Ishikawa (cell line): ENCODE data around the gene NBEAL1.

Source experiments
- CEBPB ChIP-seq: IDR thresholded peaks from 2 replicates; pipeline ENCODE4 v1.6.1; 2012
- CREB1 ChIP-seq: IDR thresholded peaks from 2 replicates; pipeline ENCODE4 v1.6.1; 2012; ENCODE audit warnings: low read depth
- EGR1 ChIP-seq: IDR thresholded peaks from 2 replicates; pipeline ENCODE4 v1.6.1; 2012
- EP300 ChIP-seq: IDR thresholded peaks from 2 replicates; pipeline ENCODE4 v1.6.1; 2012; ENCODE audit warnings: borderline replicate concordance
- FOXM1 ChIP-seq: IDR thresholded peaks from 2 replicates; pipeline ENCODE4 v1.6.1; 2012; ENCODE audit warnings: low read depth, borderline replicate concordance
- MAX ChIP-seq: IDR thresholded peaks from 2 replicates; pipeline ENCODE4 v1.6.1; 2012
- NFIC ChIP-seq: IDR thresholded peaks from 2 replicates; pipeline ENCODE4 v1.6.1; 2012
- RAD21 ChIP-seq: IDR thresholded peaks from 2 replicates; pipeline ENCODE4 v1.6.1; 2012; ENCODE audit warnings: low read depth
- REST ChIP-seq: IDR thresholded peaks from 2 replicates; pipeline ENCODE4 v1.6.1; 2012; ENCODE audit warnings: low read depth, mild to moderate bottlenecking
- TAF1 ChIP-seq: IDR thresholded peaks from 2 replicates; pipeline ENCODE4 v1.6.1; 2012; ENCODE audit warnings: low read depth, mild to moderate bottlenecking
- TCF12 ChIP-seq: IDR thresholded peaks from 2 replicates; pipeline ENCODE4 v1.6.1; 2012; ENCODE audit warnings: low read depth
- TEAD4 ChIP-seq: IDR thresholded peaks from 2 replicates; pipeline ENCODE4 v1.6.1; 2012
- USF1 ChIP-seq: IDR thresholded peaks from 2 replicates; pipeline ENCODE4 v1.6.1; 2012
- YY1 ChIP-seq: IDR thresholded peaks from 2 replicates; pipeline ENCODE4 v1.6.1; 2012; ENCODE audit warnings: low read depth
- ZBTB7A ChIP-seq: IDR thresholded peaks from 2 replicates; pipeline ENCODE4 v1.6.1; 2012; ENCODE audit warnings: low read depth

The NBEAL1 gene

GRCh38 chr2:203042178-203042577, 27.5 kb downstream of the NBEAL1 start:
- TF ChIP-seq EGR1, result no peak
- no peak for TF ChIP-seq TCF12
- no peak for TF ChIP-seq YY1
- TF ChIP-seq RAD21, result no peak
- TF ChIP-seq TAF1, result no peak
- TF ChIP-seq CEBPB, result no peak
- TF ChIP-seq MAX, result no peak
- no peak for TF ChIP-seq ZBTB7A
- TF ChIP-seq FOXM1, result no peak
- TF ChIP-seq USF1, result no peak

GRCh38 chr2:203043226-203043625, 28.6 kb downstream of the NBEAL1 start:
- no peak for TF ChIP-seq RAD21
- TF ChIP-seq TAF1, result no peak
- TF ChIP-seq USF1, result no peak
- TF ChIP-seq MAX, result no peak
- TF ChIP-seq ZBTB7A, result no peak
- no peak for TF ChIP-seq NFIC
- no peak for TF ChIP-seq REST
- TF ChIP-seq CREB1, result no peak
- no peak for TF ChIP-seq CEBPB
- TF ChIP-seq YY1, result no peak
- TF ChIP-seq TEAD4, result no peak
- no peak for TF ChIP-seq EGR1

- TF ChIP-seq CEBPB (no peak), EGR1 (no peak), FOXM1 (no peak), CREB1 (no peak), NFIC (no peak), RAD21 (no peak), TAF1 (no peak), TEAD4 (no peak), EP300 (no peak), MAX (no peak), REST (no peak), USF1 (no peak), YY1 (no peak), ZBTB7A (no peak), TCF12 (no peak)
Observed at GRCh38 chr2:203045867-203046266, 31.2 kb downstream of the NBEAL1 start.

- TF ChIP-seq CREB1 (no peak), CEBPB (no peak), FOXM1 (no peak)
Observed at GRCh38 chr2:203052539-203052938, 37.9 kb downstream of the NBEAL1 start.

- TF ChIP-seq EP300 (no peak), USF1 (no peak), TAF1 (no peak), REST (no peak), NFIC (no peak), TEAD4 (no peak), FOXM1 (no peak), MAX (no peak), RAD21 (no peak), ZBTB7A (no peak), YY1 (no peak), EGR1 (no peak), CREB1 (no peak), CEBPB (no peak), TCF12 (no peak)
Observed at GRCh38 chr2:203059567-203060240, 45.0 kb downstream of the NBEAL1 start.
